HCT116 (cell line): Measurements from ENCODE around the gene TCF12. TPM values are rescaled to one million over a fixed set of nuclear protein-coding genes. Genes with fewer than 3 reads are reported as not detected.

Experiments
- ATAC-seq: fragments of 200-7000 bp; cut with Tn5 transposase; 2 replicates; pipeline ENCODE4 v1.9.1; 2020; ENCODE audit warnings: mild to moderate bottlenecking, moderate library complexity
- BruUV-seq: library from RNA; stranded (reverse); fragments of 400-500 nt; replicated peaks from 2 replicates; lab custom pipeline; 2021; lab: Mats Ljungman, UMichigan
- CTCF ChIA-PET: fragments of 300-600 bp; sonication (Branson Sonifier 250); formaldehyde crosslinking; loops from one replicate; lab custom pipeline; 2021; ENCODE audit warnings: antibody characterized with exemption; lab: Charles Lee
- POLR2A ChIA-PET: fragments of 300-600, 350-600 bp; sonication (Branson Sonifier 250); formaldehyde crosslinking; loops from one replicate; lab custom pipeline; 2021; ENCODE audit warnings: antibody characterized with exemption; lab: Charles Lee
- RAD21 ChIA-PET, 2 experiments: fragments of 300-600 bp; sonication (Branson Sonifier 250); formaldehyde crosslinking; loops; one replicate each; lab custom pipeline; 2023; ENCODE audit warnings: low total read pairs in 2 of 2; ENCODE audit not compliant: uncharacterized antibody in 2 of 2, unreplicated experiment in 2 of 2, low non-redundant PET in 1 of 2; lab: Charles Lee
- DNase-seq: peaks from one replicate; pipeline ENCODE4 v3.0.0-alpha.2; 2010; ENCODE audit warnings: low read depth, low spot score
- H2AFZ ChIP-seq: fragments of 200-600 bp; shearing (Covaris generic), sonication (generic); 2 replicates; pipeline ENCODE4 v1.6.1; 2017; ENCODE audit warnings: low read depth, mixed run types, mixed read lengths, antibody characterized with exemption, low read length; ENCODE audit not compliant: poor library complexity, severe bottlenecking
- H3K27ac ChIP-seq: 2 replicates; pipeline ENCODE4 v1.5.1; 2012; ENCODE audit warnings: low read depth, low read length
- H3K27me3 ChIP-seq: fragments of 200-600 bp; sonication (generic); 2 replicates; pipeline ENCODE4 v1.6.1; 2016; ENCODE audit warnings: mixed run types, low read length, mixed read lengths; ENCODE audit not compliant: insufficient read depth
- H3K36me3 ChIP-seq, 2 experiments: fragments of 200-500 bp in 1 of 2; fragments of 200-600 bp in 1 of 2; sonication (Bioruptor generic) in 1 of 2; sonication (generic) in 1 of 2; 2 replicates each; pipeline versions ENCODE4 v1.5.1 to v1.6.1; 2014 to 2016; ENCODE audit warnings: low read length in 2 of 2, inconsistent platforms in 1 of 2, mixed read lengths in 1 of 2, mixed run types in 1 of 2; ENCODE audit not compliant: insufficient read depth in 2 of 2, control insufficient read depth in 1 of 2
- H3K4me1 ChIP-seq, 2 experiments: fragments of 200-600 bp in 1 of 2; sonication (generic) in 1 of 2; 2 replicates each; pipeline versions ENCODE4 v1.5.1 to v1.6.1; 2012 to 2017; ENCODE audit warnings: low read length in 2 of 2, inconsistent platforms in 1 of 2, mild to moderate bottlenecking in 1 of 2, mixed read lengths in 1 of 2, mixed run types in 1 of 2, moderate library complexity in 1 of 2; ENCODE audit not compliant: insufficient read depth in 2 of 2, control insufficient read depth in 1 of 2
- H3K4me2 ChIP-seq: fragments of 200-600 bp; sonication (generic); 2 replicates; pipeline ENCODE4 v1.6.1; 2017; ENCODE audit warnings: mixed run types, low read length, mixed read lengths
- H3K4me3 ChIP-seq, 2 experiments: fragments of 200-600 bp in 1 of 2; sonication (generic) in 1 of 2; replicated peaks in 1 of 2; 2 replicates each; pipeline ENCODE4 v1.5.1; 2011 to 2016; ENCODE audit warnings: low read length in 2 of 2, control low read depth in 1 of 2, low read depth in 1 of 2, mild to moderate bottlenecking in 1 of 2, mixed read lengths in 1 of 2, mixed run types in 1 of 2
- H3K79me2 ChIP-seq: fragments of 200-600 bp; sonication (generic); 2 replicates; pipeline ENCODE4 v1.6.1; 2017; ENCODE audit warnings: mild to moderate bottlenecking, mixed run types, low read length, moderate library complexity, mixed read lengths; ENCODE audit not compliant: insufficient read depth
- H3K9ac ChIP-seq: fragments of 200-600 bp; sonication (generic); 2 replicates; pipeline ENCODE4 v1.6.1; 2016; ENCODE audit warnings: low read length, mixed read lengths
- H3K9me2 ChIP-seq: fragments of 200-600 bp; sonication (generic), shearing (Covaris generic); 2 replicates; pipeline ENCODE4 v1.6.1; 2017; ENCODE audit warnings: mixed run types, mild to moderate bottlenecking, moderate library complexity; ENCODE audit not compliant: insufficient read depth
- H3K9me3 ChIP-seq, 2 experiments: fragments of 200-500 bp in 1 of 2; fragments of 200-600 bp in 1 of 2; sonication (Bioruptor generic) in 1 of 2; sonication (generic) in 1 of 2; 2 replicates each; pipeline ENCODE4 v1.6.1; 2014 to 2017; ENCODE audit warnings: low read length in 2 of 2, mixed read lengths in 2 of 2, inconsistent platforms in 1 of 2, low read depth in 1 of 2, mild to moderate bottlenecking in 1 of 2, mixed run types in 1 of 2, moderate library complexity in 1 of 2; ENCODE audit not compliant: control insufficient read depth in 1 of 2, insufficient read depth in 1 of 2
- H4K20me1 ChIP-seq: fragments of 200-600 bp; sonication (generic), shearing (Covaris generic); 2 replicates; pipeline ENCODE4 v1.6.1; 2017; ENCODE audit warnings: mixed run types, mild to moderate bottlenecking, moderate library complexity; ENCODE audit not compliant: insufficient read depth
- CBX3 ChIP-seq: IDR thresholded peaks from 2 replicates; pipeline ENCODE4 v1.6.1; 2012; ENCODE audit warnings: low read depth
- CEBPB ChIP-seq: IDR thresholded peaks from 2 replicates; pipeline ENCODE4 v1.6.1; 2012; ENCODE audit warnings: low read depth
- EGR1 ChIP-seq: IDR thresholded peaks from 2 replicates; pipeline ENCODE4 v1.6.1; 2012; ENCODE audit warnings: low read depth
- ELF1 ChIP-seq: IDR thresholded peaks from 2 replicates; pipeline ENCODE4 v1.6.1; 2012; ENCODE audit warnings: low read depth, borderline replicate concordance
- EZH2phosphoT487 ChIP-seq: fragments of 200-600 bp; IDR thresholded peaks from 2 replicates; pipeline ENCODE4 v1.6.1; 2018; ENCODE audit warnings: antibody characterized with exemption, borderline replicate concordance
- FOSL1 ChIP-seq: IDR thresholded peaks from 2 replicates; pipeline ENCODE4 v1.6.1; 2012; ENCODE audit warnings: low read depth
- JUND ChIP-seq: IDR thresholded peaks from 2 replicates; pipeline ENCODE4 v1.6.1; 2012
- POLR2A ChIP-seq: IDR thresholded peaks from 2 replicates; pipeline ENCODE4 v1.7.0; 2011; ENCODE audit warnings: borderline replicate concordance; ENCODE audit not compliant: insufficient read depth, insufficient read length; ENCODE audit errors: extremely low read depth
- POLR2AphosphoS5 ChIP-seq: IDR thresholded peaks from 2 replicates; pipeline ENCODE4 v1.6.1; 2011; ENCODE audit warnings: mild to moderate bottlenecking, low read depth, low read length, moderate library complexity
- RAD21 ChIP-seq: IDR thresholded peaks from 2 replicates; pipeline ENCODE4 v1.6.1; 2012; ENCODE audit warnings: low read depth, mild to moderate bottlenecking
- SIN3A ChIP-seq: IDR thresholded peaks from 2 replicates; pipeline ENCODE4 v1.6.1; 2012; ENCODE audit warnings: low read depth
- SP1 ChIP-seq: IDR thresholded peaks from 2 replicates; pipeline ENCODE4 v1.6.1; 2012; ENCODE audit warnings: low read depth
- TCF7L2 ChIP-seq: IDR thresholded peaks from 2 replicates; pipeline ENCODE4 v1.7.0; 2011; ENCODE audit warnings: borderline replicate concordance, inconsistent platforms; ENCODE audit not compliant: insufficient read depth, insufficient read length; ENCODE audit errors: extremely low read depth
- YY1 ChIP-seq: IDR thresholded peaks from 2 replicates; pipeline ENCODE4 v1.6.1; 2011; ENCODE audit warnings: low read length, low read depth, moderate library complexity, mild to moderate bottlenecking; ENCODE audit not compliant: insufficient replicate concordance; ENCODE audit errors: extremely low read depth
- ZFX ChIP-seq: fragments of 450-650 bp; IDR thresholded peaks from 2 replicates; pipeline ENCODE4 v1.6.1; 2017
- intact Hi-C: fragments of 100-400 bp; cut with micrococcal nuclease; formaldehyde crosslinking; loops from 2 replicates; pipeline ENCODE4 v1.10.0; 2022
- total RNA-seq: library from RNA; stranded (reverse); gene quantifications from one replicate; pipeline ENCODE4 v1.2.1, GENCODE V29; 2021; ENCODE audit not compliant: unreplicated experiment
- TF ChIP-seq, protein P1 (sequence below): IDR thresholded peaks from 2 replicates; pipeline ENCODE4 v1.6.1; 2012
- TF ChIP-seq, protein P2 (sequence below), 3 experiments: fragments of 200-600 bp in 1 of 3; sonication (generic) in 1 of 3; IDR thresholded peaks in 2 of 3; conservative IDR thresholded peaks in 1 of 3; 2 replicates each; pipeline ENCODE4 v1.5.1; 2012 to 2017; ENCODE audit warnings: low read depth in 2 of 3, low read length in 2 of 3, antibody characterized with exemption in 1 of 3, borderline replicate concordance in 1 of 3, control low read depth in 1 of 3, mild to moderate bottlenecking in 1 of 3, mixed read lengths in 1 of 3, mixed run types in 1 of 3, moderate library complexity in 1 of 3; ENCODE audit not compliant: insufficient read depth in 1 of 3

The TCF12 gene
- total RNA-seq, 1 experiment from 2014 or later: 71.6 TPM

DNA sequence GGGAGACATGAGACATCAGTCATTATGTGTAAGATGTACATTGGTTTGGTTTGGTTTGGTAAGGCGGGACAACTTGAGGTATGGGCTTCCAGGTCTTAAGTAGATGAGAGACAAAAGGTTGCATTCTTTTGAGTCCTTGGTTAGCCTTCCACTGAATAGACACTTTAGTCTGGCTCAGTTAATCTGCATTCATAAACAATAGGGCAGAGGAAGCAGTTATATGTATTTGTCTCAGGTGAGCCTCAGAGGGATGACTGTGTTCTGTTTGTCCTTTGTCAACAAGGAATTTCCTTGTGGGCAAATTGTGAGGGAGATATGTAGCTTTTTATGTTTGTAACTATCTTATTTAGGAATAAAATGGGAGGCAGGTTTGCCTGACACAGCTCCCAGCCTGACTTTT, 50.4 kb downstream of the TCF12 start:
- H4K20me1 ChIP-seq: peaks cover 3% of the 10 kb centered on the region; the same call in 1 of the 2 replicates
- ChIA-PET RAD21 (no interaction called here), CTCF (no interaction called here), POLR2A (no interaction called here)
- H3K9me2 ChIP-seq: no peaks in the 10 kb centered on the region
- intact Hi-C loops: no loop called here
- no TSS peak for BruUV-seq
- ATAC-seq (no peak), DNase-seq (no peak)
- peaks cover 85% of the 10 kb centered on the region for H3K79me2 ChIP-seq
- H2AFZ ChIP-seq: no peak overlapping the region
- no peak overlapping the region for H3K4me2 ChIP-seq
- no peak overlapping the region for H3K27ac ChIP-seq
- no peaks in the 10 kb centered on the region for H3K9me3 ChIP-seq
- no peak overlapping the region for H3K9ac ChIP-seq
- H3K36me3 ChIP-seq: no peaks in the 10 kb centered on the region
- no peak for TF ChIP-seq EGR1
- TF ChIP-seq JUND: no peak
- H3K4me3 ChIP-seq: no peak overlapping the region
- no peaks in the 10 kb centered on the region for H3K27me3 ChIP-seq
- H3K4me1 ChIP-seq: peaks cover 0 to 9% of the 10 kb centered on the region in 2 experiments; a peak in 3 of 4 replicates

DNA sequence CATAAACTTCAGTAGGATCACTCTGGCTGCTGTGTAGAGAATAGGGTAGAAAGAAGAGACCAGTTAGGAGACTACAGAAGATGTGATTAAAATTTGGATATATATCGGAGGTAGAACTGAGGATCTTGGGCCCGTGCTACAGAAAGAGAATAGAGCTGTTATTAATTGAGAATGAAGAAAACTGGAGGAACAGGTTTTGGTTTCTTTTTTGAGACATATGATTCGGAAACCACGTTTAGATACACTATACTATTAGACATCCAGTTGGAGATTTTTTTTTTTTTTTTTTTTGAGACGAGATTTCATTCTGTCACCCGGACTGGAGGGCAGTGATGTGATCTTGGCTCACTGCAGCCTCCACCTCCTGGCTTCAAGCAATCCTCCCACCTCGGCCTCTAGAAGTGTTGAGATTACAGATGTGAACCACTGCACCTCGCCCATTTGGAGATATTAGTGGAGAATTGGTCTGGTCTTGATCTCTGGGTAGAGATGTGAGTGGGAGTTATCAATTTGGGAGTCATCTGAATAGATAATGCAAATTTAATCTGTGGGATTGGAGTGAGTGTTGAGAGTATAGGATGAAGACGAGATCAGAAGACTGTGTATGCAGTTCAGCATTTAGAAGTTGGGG, 50.9 kb downstream of the TCF12 start:
- H3K9me3 ChIP-seq: no peaks in the 10 kb centered on the region
- H3K27ac ChIP-seq: no peak overlapping the region
- BruUV-seq: no TSS peak
- H3K36me3 ChIP-seq: no peaks in the 10 kb centered on the region
- ChIA-PET POLR2A (no interaction called here), RAD21 (no interaction called here), CTCF (no interaction called here)
- no peak overlapping the region for H2AFZ ChIP-seq
- H3K9me2 ChIP-seq: no peaks in the 10 kb centered on the region
- no peak for ATAC-seq
- no peak overlapping the region for H3K4me2 ChIP-seq
- H3K4me3 ChIP-seq: no peak overlapping the region
- intact Hi-C loops: no loop called here
- H3K9ac ChIP-seq: no peak overlapping the region
- peaks cover 84% of the 10 kb centered on the region for H3K79me2 ChIP-seq
- DNase-seq: no peak
- TF ChIP-seq TCF7L2: no peak
- TF ChIP-seq SIN3A: no peak
- TF ChIP-seq, protein P1, sequence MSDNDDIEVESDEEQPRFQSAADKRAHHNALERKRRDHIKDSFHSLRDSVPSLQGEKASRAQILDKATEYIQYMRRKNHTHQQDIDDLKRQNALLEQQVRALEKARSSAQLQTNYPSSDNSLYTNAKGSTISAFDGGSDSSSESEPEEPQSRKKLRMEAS: no peak
- TF ChIP-seq YY1: no peak
- no peak for TF ChIP-seq POLR2A
- no peak for TF ChIP-seq EGR1
- TF ChIP-seq EZH2phosphoT487: no peak
- TF ChIP-seq RAD21: no peak
- TF ChIP-seq, protein P2, sequence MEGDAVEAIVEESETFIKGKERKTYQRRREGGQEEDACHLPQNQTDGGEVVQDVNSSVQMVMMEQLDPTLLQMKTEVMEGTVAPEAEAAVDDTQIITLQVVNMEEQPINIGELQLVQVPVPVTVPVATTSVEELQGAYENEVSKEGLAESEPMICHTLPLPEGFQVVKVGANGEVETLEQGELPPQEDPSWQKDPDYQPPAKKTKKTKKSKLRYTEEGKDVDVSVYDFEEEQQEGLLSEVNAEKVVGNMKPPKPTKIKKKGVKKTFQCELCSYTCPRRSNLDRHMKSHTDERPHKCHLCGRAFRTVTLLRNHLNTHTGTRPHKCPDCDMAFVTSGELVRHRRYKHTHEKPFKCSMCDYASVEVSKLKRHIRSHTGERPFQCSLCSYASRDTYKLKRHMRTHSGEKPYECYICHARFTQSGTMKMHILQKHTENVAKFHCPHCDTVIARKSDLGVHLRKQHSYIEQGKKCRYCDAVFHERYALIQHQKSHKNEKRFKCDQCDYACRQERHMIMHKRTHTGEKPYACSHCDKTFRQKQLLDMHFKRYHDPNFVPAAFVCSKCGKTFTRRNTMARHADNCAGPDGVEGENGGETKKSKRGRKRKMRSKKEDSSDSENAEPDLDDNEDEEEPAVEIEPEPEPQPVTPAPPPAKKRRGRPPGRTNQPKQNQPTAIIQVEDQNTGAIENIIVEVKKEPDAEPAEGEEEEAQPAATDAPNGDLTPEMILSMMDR (IDR thresholded peaks at IDR 0.05 in 2 of 3, conservative IDR thresholded peaks at IDR 0.05 in 1 of 3; ENCODE audit: borderline replicate concordance in 1 of 3, insufficient read depth in 1 of 3, low read depth in 2 of 3, low read length in 2 of 3): no peak
- TF ChIP-seq CEBPB: no peak
- no peak for TF ChIP-seq ELF1
- no peak for TF ChIP-seq POLR2AphosphoS5
- no peak for TF ChIP-seq CBX3
- no peak for TF ChIP-seq FOSL1
- no peak for TF ChIP-seq SP1
- no peak for TF ChIP-seq ZFX
- peaks cover 3% of the 10 kb centered on the region; the same call in 1 of the 2 replicates for H4K20me1 ChIP-seq
- no peaks in the 10 kb centered on the region for H3K27me3 ChIP-seq
- peaks cover 0 to 9% of the 10 kb centered on the region in 2 experiments; a peak in 3 of 4 replicates for H3K4me1 ChIP-seq
